Measurements from ENCODE around the gene PGLYRP1. TPM values are rescaled to one million over a fixed set of nuclear protein-coding genes. Genes with fewer than 3 reads are reported as not detected.

The PGLYRP1 gene
- total RNA-seq, 2 donors from 2014 or later, result not detected

DNA sequence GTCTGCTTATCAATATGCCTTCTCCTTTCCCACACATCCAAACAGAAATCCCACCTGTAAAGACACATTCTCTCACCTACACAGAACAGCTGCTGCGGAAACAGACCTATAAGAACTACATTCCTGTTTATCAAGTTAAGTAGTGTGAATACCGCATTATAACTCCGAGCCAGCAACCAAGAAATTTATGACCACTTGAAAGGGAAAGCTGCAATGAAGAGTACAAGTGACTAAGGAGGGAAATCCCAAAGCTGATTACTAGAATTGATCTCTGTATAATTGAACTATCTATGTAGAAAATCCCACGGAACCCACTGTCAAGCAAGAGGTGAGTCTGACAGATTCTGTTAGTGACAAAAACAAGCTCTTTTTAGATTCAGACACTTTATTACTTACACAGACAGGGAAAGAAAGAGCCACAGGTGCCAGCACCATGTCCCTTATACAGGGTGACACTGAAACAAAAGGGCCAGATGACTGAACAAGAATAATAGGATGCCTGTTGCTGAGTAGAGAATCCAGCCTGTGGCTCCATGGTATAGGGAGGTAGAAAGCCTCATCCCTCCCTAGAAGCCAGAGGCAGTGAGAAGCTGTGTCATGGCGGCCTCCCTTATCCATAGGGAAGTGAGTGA lies 19.5 kb upstream of the PGLYRP1 start:
- H3K4me3 Mint-ChIP-seq, result no peak overlapping the region
- DNase-seq (ENCODE audit: low spot score), result no peak
- H3K36me3 Mint-ChIP-seq, result no peaks in the 10 kb centered on the region
- no peaks in the 10 kb centered on the region for H3K9me3 Mint-ChIP-seq
- peaks cover 47 to 68% of the 10 kb centered on the region in 2 donors for H3K27me3 Mint-ChIP-seq
- ATAC-seq, result no peak
- H3K4me1 Mint-ChIP-seq (ENCODE audit: low read depth in 2 of 2), result no peaks in the 10 kb centered on the region
- no peak overlapping the region for H3K27ac Mint-ChIP-seq

- H3K27me3 Mint-ChIP-seq, result peaks cover 42 to 62% of the 10 kb centered on the region in 2 donors
- H3K4me1 Mint-ChIP-seq (ENCODE audit: low read depth in 2 of 2), result no peaks in the 10 kb centered on the region
- no peak within 1 kb of the TSS for H3K27ac Mint-ChIP-seq
- no peaks in the 10 kb centered on the region for H3K9me3 Mint-ChIP-seq
- DNase-seq (ENCODE audit: low spot score) (no peak), ATAC-seq (no peak)
- H3K36me3 Mint-ChIP-seq, result no peaks in the 10 kb centered on the region
- no peak within 1 kb of the TSS for H3K4me3 Mint-ChIP-seq
Measured at GRCh38 chr19:46040952-46041500, 18.2 kb upstream of the PGLYRP1 start, which contains the start of gene IGFL4. Gene IGFL4, minus strand, starts transcription at chr19:46041002. Its CDS starts 40 bp downstream, at chr19:46040962.

DNA sequence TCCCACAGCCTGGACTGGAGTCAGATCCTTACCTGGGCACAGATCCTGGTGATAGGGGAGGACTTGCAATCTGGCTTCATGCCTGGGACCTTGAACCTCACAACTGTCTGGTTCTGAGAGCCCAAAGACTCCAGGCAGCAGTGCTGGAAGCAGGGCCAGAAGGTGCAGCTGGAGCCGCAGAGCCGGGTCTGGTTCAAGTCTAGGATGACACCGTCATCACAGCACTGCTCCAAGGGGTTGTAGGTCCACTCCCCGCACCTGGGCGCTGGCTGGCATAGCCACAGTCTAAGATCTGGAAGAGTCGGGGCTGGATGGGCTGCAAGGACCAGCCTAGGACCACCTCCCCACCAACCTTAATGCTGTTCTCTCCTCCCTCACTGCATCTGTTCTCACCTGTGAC lies 17.3 kb upstream of the PGLYRP1 start:
- DNase-seq (ENCODE audit: low spot score) (no peak), ATAC-seq (peak in 1 of 2 donors; percentile 20)
- no peaks in the 10 kb centered on the region for H3K4me1 Mint-ChIP-seq (ENCODE audit: low read depth in 2 of 2)
- no peak overlapping the region for H3K27ac Mint-ChIP-seq
- H3K27me3 Mint-ChIP-seq, result peaks cover 40 to 53% of the 10 kb centered on the region in 2 donors
- H3K36me3 Mint-ChIP-seq, result no peaks in the 10 kb centered on the region
- no peak overlapping the region for H3K4me3 Mint-ChIP-seq
- no peaks in the 10 kb centered on the region for H3K9me3 Mint-ChIP-seq

DNA sequence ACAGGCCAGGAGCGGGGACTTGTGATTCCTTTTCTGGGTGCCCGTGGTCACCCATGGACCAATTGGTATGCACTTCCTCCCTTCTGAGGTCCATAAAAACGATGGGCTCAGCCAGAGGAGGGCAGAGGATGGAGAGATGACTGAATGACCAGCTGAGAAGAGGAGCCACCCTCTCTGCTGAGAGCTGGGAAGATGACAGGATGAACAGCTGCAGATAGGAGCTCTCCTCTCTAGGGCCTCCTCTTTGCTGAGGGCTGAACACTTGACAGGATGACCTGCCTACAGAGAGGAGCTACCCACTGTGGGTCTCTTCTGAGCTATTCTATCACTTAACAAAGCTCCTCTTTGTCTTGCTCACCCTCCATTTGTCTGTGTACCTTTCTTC lies 13.9 kb upstream of the PGLYRP1 start:
- H3K36me3 Mint-ChIP-seq, result no peaks in the 10 kb centered on the region
- H3K9me3 Mint-ChIP-seq, result no peaks in the 10 kb centered on the region
- no peak overlapping the region for H3K27ac Mint-ChIP-seq
- H3K27me3 Mint-ChIP-seq, result peaks cover 30 to 32% of the 10 kb centered on the region in 2 donors
- no peaks in the 10 kb centered on the region for H3K4me1 Mint-ChIP-seq (ENCODE audit: low read depth in 2 of 2)
- no peak for DNase-seq (ENCODE audit: low spot score)
- no peak overlapping the region for H3K4me3 Mint-ChIP-seq
- ATAC-seq, result no peak

DNA sequence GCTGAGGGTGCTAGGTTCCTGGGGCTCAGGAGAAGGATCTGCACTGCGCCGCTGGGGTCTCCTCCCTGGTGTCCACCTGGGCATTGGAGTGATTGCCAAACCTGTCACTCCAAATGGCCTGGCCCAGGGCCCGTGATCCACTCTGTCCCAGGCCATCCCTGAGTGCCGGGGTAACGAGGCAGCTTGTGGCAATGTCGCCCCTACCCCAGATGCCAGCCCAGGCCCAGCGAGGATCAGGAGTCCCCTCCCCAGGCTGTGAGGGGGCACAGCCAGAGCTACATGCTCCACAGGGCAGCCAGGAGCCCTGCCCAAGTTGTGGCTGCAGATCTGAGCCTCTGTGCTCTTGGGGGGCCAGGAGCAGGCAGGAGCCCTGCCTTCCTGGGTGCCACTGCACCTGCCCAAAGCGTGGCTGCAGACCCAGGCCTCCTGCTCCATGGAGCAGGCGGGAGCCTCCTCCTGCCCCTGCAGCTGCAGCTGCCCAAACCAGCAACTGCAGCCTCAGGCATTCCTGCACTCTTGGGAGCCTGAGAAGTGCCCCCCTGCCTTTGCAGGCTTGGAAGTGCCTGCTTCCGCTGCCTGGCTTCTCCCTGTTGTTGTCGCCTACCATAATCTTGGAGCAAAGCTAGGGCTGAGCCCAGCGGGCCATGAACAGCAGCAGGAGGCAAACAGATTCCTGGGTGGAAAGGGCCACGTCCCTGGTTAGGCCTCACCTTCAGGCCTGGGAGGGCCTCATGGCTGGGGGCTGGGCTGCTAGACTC lies 13.3 kb upstream of the PGLYRP1 start:
- peaks cover 30 to 32% of the 10 kb centered on the region in 2 donors for H3K27me3 Mint-ChIP-seq
- H3K36me3 Mint-ChIP-seq, result no peaks in the 10 kb centered on the region
- ATAC-seq, result peak; percentile 22 to 36
- H3K4me1 Mint-ChIP-seq (ENCODE audit: low read depth in 2 of 2), result no peaks in the 10 kb centered on the region
- no peak overlapping the region for H3K27ac Mint-ChIP-seq
- DNase-seq (ENCODE audit: low spot score), result no peak
- no peak overlapping the region for H3K4me3 Mint-ChIP-seq
- no peaks in the 10 kb centered on the region for H3K9me3 Mint-ChIP-seq

- no peak for DNase-seq (ENCODE audit: low spot score)
- H3K27me3 Mint-ChIP-seq, result peaks cover 30% of the 10 kb centered on the region in 2 donors
- no peaks in the 10 kb centered on the region for H3K36me3 Mint-ChIP-seq
- no peaks in the 10 kb centered on the region for H3K4me1 Mint-ChIP-seq (ENCODE audit: low read depth in 2 of 2)
- no peak overlapping the region for H3K27ac Mint-ChIP-seq
- ATAC-seq, result no peak
- no peaks in the 10 kb centered on the region for H3K9me3 Mint-ChIP-seq
- H3K4me3 Mint-ChIP-seq, result no peak overlapping the region
Measured at GRCh38 chr19:46035546-46035945, 12.7 kb upstream of the PGLYRP1 start.

GRCh38 chr19:46033401-46033800 lies 10.5 kb upstream of the PGLYRP1 start:
- Mint-ChIP-seq H3K27me3 (peaks cover 33 to 34% of the 10 kb centered on the region in 2 donors), H3K9me3 (no peaks in the 10 kb centered on the region), H3K36me3 (no peaks in the 10 kb centered on the region), H3K4me3 (no peak overlapping the region), H3K27ac (no peak overlapping the region), H3K4me1 (ENCODE audit: low read depth in 2 of 2) (peaks cover 3 to 5% of the 10 kb centered on the region in 2 donors)
- DNase-seq (ENCODE audit: low spot score) (no peak), ATAC-seq (no peak)

DNA sequence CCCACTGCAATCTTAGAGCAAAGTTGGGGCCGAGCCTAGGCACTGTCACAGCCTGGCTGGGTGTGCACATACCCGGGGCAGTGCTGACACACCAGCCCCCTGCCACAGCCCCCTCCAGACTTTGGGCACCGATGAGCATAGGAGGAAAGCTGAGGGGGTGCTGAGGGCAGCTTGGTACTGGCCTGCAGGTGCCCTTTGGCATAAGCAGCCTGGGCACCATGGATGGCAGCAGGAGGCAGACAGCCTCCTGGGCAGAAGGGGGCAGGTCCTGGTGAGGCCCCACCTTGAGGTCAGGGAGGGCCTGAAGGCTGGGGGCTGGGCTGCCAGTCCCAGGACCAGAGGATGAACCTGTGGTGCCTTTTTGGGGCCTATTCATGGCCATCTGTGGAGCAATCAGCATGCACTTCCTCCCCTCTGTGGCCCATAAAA lies 9.8 kb upstream of the PGLYRP1 start:
- H3K27ac Mint-ChIP-seq, result no peak overlapping the region
- DNase-seq (ENCODE audit: low spot score) (no peak), ATAC-seq (no peak)
- no peaks in the 10 kb centered on the region for H3K9me3 Mint-ChIP-seq
- H3K4me3 Mint-ChIP-seq, result no peak overlapping the region
- H3K36me3 Mint-ChIP-seq, result no peaks in the 10 kb centered on the region
- peaks cover 3 to 5% of the 10 kb centered on the region in 2 donors for H3K4me1 Mint-ChIP-seq (ENCODE audit: low read depth in 2 of 2)
- peaks cover 33 to 34% of the 10 kb centered on the region in 2 donors for H3K27me3 Mint-ChIP-seq

DNA sequence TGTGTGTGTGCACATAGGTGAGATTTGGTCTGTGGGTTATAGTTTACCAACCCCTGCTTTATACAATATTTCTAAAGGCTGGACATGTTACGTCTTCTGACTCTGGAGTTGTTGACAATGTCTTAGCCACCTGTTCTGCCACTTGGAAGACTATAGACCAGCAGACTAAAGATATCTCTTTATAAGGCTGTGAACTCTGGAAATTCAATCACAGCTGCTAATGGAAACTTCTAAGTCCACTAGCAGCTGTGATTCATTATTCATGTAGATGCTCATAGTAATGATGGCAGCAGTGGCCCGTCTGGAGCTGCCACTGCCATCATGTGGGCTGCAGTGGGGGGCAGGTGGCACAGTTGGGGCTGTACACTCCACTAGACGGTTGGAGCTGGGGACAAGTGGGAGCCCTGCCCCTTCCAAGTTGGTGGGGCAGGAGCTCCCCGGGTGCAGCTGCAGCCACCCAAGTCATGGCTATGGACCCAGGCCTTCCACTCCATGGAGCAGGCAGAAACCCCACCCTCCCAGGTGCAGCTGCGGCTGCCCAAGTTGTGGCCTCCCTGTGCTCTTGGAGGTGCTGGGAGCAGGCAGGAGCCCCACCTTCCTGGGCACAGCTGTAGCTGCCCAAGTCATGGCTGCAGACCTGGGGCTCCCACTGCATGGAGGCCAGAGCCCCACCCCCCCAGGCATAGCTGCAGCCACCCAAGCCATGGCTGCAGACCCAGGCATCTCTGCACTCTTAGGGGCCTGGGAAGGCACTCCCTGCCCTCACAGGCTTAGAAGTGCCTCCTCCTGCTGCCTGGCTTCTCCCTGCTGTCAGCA lies 9.1 kb upstream of the PGLYRP1 start:
- DNase-seq (ENCODE audit: low spot score) (no peak), ATAC-seq (no peak)
- Mint-ChIP-seq H3K27me3 (peaks cover 30 to 32% of the 10 kb centered on the region in 2 donors), H3K27ac (no peak overlapping the region), H3K4me1 (ENCODE audit: low read depth in 2 of 2) (peaks cover 3 to 6% of the 10 kb centered on the region in 2 donors), H3K9me3 (no peaks in the 10 kb centered on the region), H3K4me3 (no peak overlapping the region), H3K36me3 (no peaks in the 10 kb centered on the region)

GRCh38 chr19:46030812-46031550 lies 8.1 kb upstream of the PGLYRP1 start:
- H3K4me1 Mint-ChIP-seq (ENCODE audit: low read depth in 2 of 2), result peaks cover 11 to 14% of the 10 kb centered on the region in 2 donors
- no peak for DNase-seq (ENCODE audit: low spot score)
- no peak for ATAC-seq
- H3K36me3 Mint-ChIP-seq, result no peaks in the 10 kb centered on the region
- H3K4me3 Mint-ChIP-seq, result no peak overlapping the region
- no peak overlapping the region for H3K27ac Mint-ChIP-seq
- H3K9me3 Mint-ChIP-seq, result no peaks in the 10 kb centered on the region
- H3K27me3 Mint-ChIP-seq, result peaks cover 36% of the 10 kb centered on the region in 2 donors

- Mint-ChIP-seq H3K9me3 (no peaks in the 10 kb centered on the region), H3K4me1 (ENCODE audit: low read depth in 2 of 2) (peaks cover 15 to 16% of the 10 kb centered on the region in 2 donors), H3K36me3 (no peaks in the 10 kb centered on the region), H3K4me3 (no peak overlapping the region), H3K27ac (no peak overlapping the region), H3K27me3 (peaks cover 34 to 54% of the 10 kb centered on the region in 2 donors)
- ATAC-seq, result no peak
- no peak for DNase-seq (ENCODE audit: low spot score)
Measured at GRCh38 chr19:46025835-46026234, 3.0 kb upstream of the PGLYRP1 start.

- H3K4me3 Mint-ChIP-seq, result no peak overlapping the region
- no peaks in the 10 kb centered on the region for H3K36me3 Mint-ChIP-seq
- DNase-seq (ENCODE audit: low spot score), result no peak
- peaks cover 22 to 37% of the 10 kb centered on the region in 2 donors for H3K27me3 Mint-ChIP-seq
- no peak overlapping the region for H3K27ac Mint-ChIP-seq
- ATAC-seq, result no peak
- peaks cover 10 to 13% of the 10 kb centered on the region in 2 donors for H3K4me1 Mint-ChIP-seq (ENCODE audit: low read depth in 2 of 2)
- H3K9me3 Mint-ChIP-seq, result no peaks in the 10 kb centered on the region
Measured at GRCh38 chr19:46023311-46023779, 492 bp upstream of the PGLYRP1 start.

- ATAC-seq (no peak), DNase-seq (ENCODE audit: low spot score) (no peak)
- Mint-ChIP-seq H3K9me3 (no peaks in the 10 kb centered on the region), H3K36me3 (no peaks in the 10 kb centered on the region), H3K4me1 (ENCODE audit: low read depth in 2 of 2) (peaks cover 10 to 13% of the 10 kb centered on the region in 2 donors), H3K27ac (no peak overlapping the region), H3K4me3 (no peak overlapping the region), H3K27me3 (peaks cover 22 to 36% of the 10 kb centered on the region in 2 donors)
Measured at GRCh38 chr19:46022061-46022430, 807 bp downstream of the PGLYRP1 start.

Data from natural killer cell treated with Interleukin-12 subunit alpha and Interleukin-12 subunit beta and Interleukin-15 and Interleukin-18, amount 100 ng/mL, for 72 hours (primary cell).